ENCODE results near the gene RYR1. TPM values are rescaled to one million over a fixed set of nuclear protein-coding genes. Genes with fewer than 3 reads are reported as not detected.

RYR1 gene
- total RNA-seq, 1 experiment from 2014 or later: 4.1 TPM

DNA sequence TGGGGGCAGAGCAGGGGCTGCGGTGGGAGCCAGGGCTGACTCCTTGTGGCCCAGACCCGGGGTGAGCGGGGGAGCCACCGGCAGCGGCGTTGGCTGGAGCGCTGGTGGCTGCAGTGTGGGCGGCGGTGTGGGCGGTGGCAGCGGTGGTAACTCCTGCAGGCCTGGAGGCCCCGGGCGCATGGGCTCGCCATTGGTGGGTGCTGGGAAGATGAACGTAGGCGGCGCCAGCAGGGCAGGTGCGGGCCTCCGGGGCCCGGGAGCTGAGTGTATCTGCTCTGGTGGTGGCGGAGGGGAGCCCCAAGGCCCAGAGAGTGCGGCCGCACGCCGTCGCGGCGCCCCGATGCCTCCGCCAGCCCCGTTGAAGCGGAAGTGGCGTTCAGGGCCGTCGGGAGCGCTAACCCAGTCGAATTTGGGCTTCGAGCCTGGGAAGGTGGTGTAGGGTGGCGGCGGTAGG is 47.7 kb upstream of the RYR1 start (continued):
- TF ChIP-seq ELF1 (IDR thresholded peaks at IDR 0.05; ENCODE audit: borderline replicate concordance, low read depth) (no peak), POLR2A (IDR thresholded peaks at IDR 0.05; ENCODE audit: borderline replicate concordance, extremely low read depth, insufficient read depth, insufficient read length) (no peak), ZFX (IDR thresholded peaks at IDR 0.05) (no peak), YY1 (IDR thresholded peaks at IDR 0.05; ENCODE audit: extremely low read depth, insufficient replicate concordance, low read depth, low read length) (no peak)

- ChIA-PET CTCF (interaction anchor here (1.0 to 4.0 kb wide), 2 partner anchors 12 to 17 kb away, joined by 5 to 49 read pairs; partner anchors contain the start of genes FAM98C and PSMD8), POLR2A (interaction anchor here (2.3 kb wide), 1 partner anchor 11 kb away, joined by 44 read pairs; the partner anchor contains the start of gene PSMD8), RAD21 (ENCODE audit: low non-redundant PET in 1 of 2, low total read pairs in 2 of 2, uncharacterized antibody in 2 of 2, unreplicated experiment in 2 of 2) (no interaction called here)
- intact Hi-C loops (cut with micrococcal nuclease): no loop called here
- Histone ChIP-seq H2AFZ (ENCODE audit: low read depth, low read length, poor library complexity, severe bottlenecking) (no peak overlapping the region), H4K20me1 (ENCODE audit: insufficient read depth) (no peaks in the 10 kb centered on the region), H3K4me3 (replicated peaks in 1 of 2; ENCODE audit: low read depth in 1 of 2, low read length in 2 of 2) (no peak overlapping the region), H3K9ac (ENCODE audit: low read length) (no peak overlapping the region), H3K27me3 (ENCODE audit: insufficient read depth, low read length) (no peaks in the 10 kb centered on the region), H3K4me1 (ENCODE audit: control insufficient read depth in 1 of 2, insufficient read depth in 2 of 2, low read length in 2 of 2) (peaks cover 8 to 34% of the 10 kb centered on the region in 2 experiments), H3K4me2 (ENCODE audit: low read length) (no peak overlapping the region), H3K9me2 (ENCODE audit: insufficient read depth) (no peaks in the 10 kb centered on the region), H3K36me3 (ENCODE audit: control insufficient read depth in 1 of 2, insufficient read depth in 2 of 2, low read length in 2 of 2) (peaks cover 20 to 21% of the 10 kb centered on the region in 2 experiments; a peak in 3 of 4 replicates), H3K9me3 (ENCODE audit: control insufficient read depth in 1 of 2, insufficient read depth in 1 of 2, low read depth in 1 of 2, low read length in 2 of 2) (no peaks in the 10 kb centered on the region), H3K27ac (ENCODE audit: low read depth, low read length) (no peak overlapping the region; the same call in 1 of the 2 replicates), H3K79me2 (ENCODE audit: insufficient read depth, low read length) (peaks cover 11% of the 10 kb centered on the region; the same call in 1 of the 2 replicates)
- ATAC-seq (no peak), DNase-seq (ENCODE audit: low read depth, low spot score) (no peak)
- no TSS peak for BruUV-seq (replicated peaks)
- TF ChIP-seq EZH2 (IDR thresholded peaks at IDR 0.05) (no peak), RAD21 (IDR thresholded peaks at IDR 0.05; ENCODE audit: low read depth) (no peak)
These were observed 47.1 kb upstream of the RYR1 start for GRCh38 chr19:38386300-38386970.

Data from HCT116 (cell line).